GM12878 (cell line): ENCODE measurements around the gene SORBS1.

Experiments used
- CHD4 ChIP-seq: fragments of 200-600 bp; sonication (generic); IDR thresholded peaks from 2 replicates; pipeline ENCODE4 v1.6.1; 2016; ENCODE audit warnings: mild to moderate bottlenecking
- CTCF ChIP-seq, 3 experiments: IDR thresholded peaks in 2 of 3; conservative IDR thresholded peaks in 1 of 3; 2 replicates each; pipeline ENCODE4 v1.5.1; 2011; ENCODE audit warnings: low read depth in 3 of 3, low read length in 3 of 3, mild to moderate bottlenecking in 3 of 3, control low read depth in 2 of 3, moderate library complexity in 2 of 3, inconsistent platforms in 1 of 3, mixed read lengths in 1 of 3; ENCODE audit not compliant: control insufficient read depth in 2 of 3, insufficient read depth in 1 of 3; ENCODE audit errors: extremely low read depth in 1 of 3
- FOXM1 ChIP-seq: IDR thresholded peaks from 2 replicates; pipeline ENCODE4 v1.6.1; 2012; ENCODE audit warnings: low read depth, mild to moderate bottlenecking, inconsistent platforms, low read length, moderate library complexity
- HDGF ChIP-seq: fragments of 450-650 bp; IDR thresholded peaks from 2 replicates; pipeline ENCODE4 v1.6.1; 2016; ENCODE audit warnings: antibody characterized with exemption
- MAX ChIP-seq: IDR thresholded peaks from 2 replicates; pipeline ENCODE4 v1.6.1; 2012; ENCODE audit warnings: low read depth, low read length, improper control_type of control experiment
- POLR2A ChIP-seq: IDR thresholded peaks from 2 replicates; pipeline ENCODE4 v1.6.1; 2011; ENCODE audit warnings: low read depth, mild to moderate bottlenecking, low read length
- PRDM15 ChIP-seq: fragments of 450-650 bp; formaldehyde crosslinking; IDR thresholded peaks from 2 replicates; pipeline ENCODE4 v1.4.0; 2020; ENCODE audit warnings: mild to moderate bottlenecking, moderate library complexity
- SIN3A ChIP-seq: IDR thresholded peaks from 2 replicates; pipeline ENCODE4 v1.6.1; 2012; ENCODE audit warnings: low read depth, low read length, improper control_type of control experiment
- SP1 ChIP-seq: IDR thresholded peaks from one replicate; pipeline ENCODE4 v1.6.1; 2011; ENCODE audit warnings: low read depth, low read length
- SRF ChIP-seq, 2 experiments: IDR thresholded peaks; 2 replicates each; pipeline ENCODE4 v1.6.1; 2011; ENCODE audit warnings: low read depth in 2 of 2, low read length in 2 of 2, mild to moderate bottlenecking in 1 of 2, moderate library complexity in 1 of 2
- TAF1 ChIP-seq: IDR thresholded peaks from 2 replicates; pipeline ENCODE4 v1.6.1; 2011; ENCODE audit warnings: mild to moderate bottlenecking, low read depth, low read length, borderline replicate concordance
- TCF7 ChIP-seq: IDR thresholded peaks from 2 replicates; pipeline ENCODE4 v1.6.1; 2014; ENCODE audit warnings: antibody characterized with exemption, borderline replicate concordance
- ZBTB11 ChIP-seq: fragments of 450-650 bp; formaldehyde crosslinking; IDR thresholded peaks from 2 replicates; pipeline ENCODE4 v1.5.0; 2022; ENCODE audit warnings: mild to moderate bottlenecking, missing genetic modification characterization
- ZBTB33 ChIP-seq: fragments of 450-650 bp; IDR thresholded peaks from 2 replicates; pipeline ENCODE4 v1.6.1; 2017; ENCODE audit warnings: mild to moderate bottlenecking

- no peak for TF ChIP-seq SRF (IDR thresholded peaks at IDR 0.05; ENCODE audit: low read depth in 2 of 2, low read length in 2 of 2)
- no peak for TF ChIP-seq CTCF (IDR thresholded peaks at IDR 0.05 in 2 of 3, conservative IDR thresholded peaks at IDR 0.05 in 1 of 3; ENCODE audit: control insufficient read depth in 2 of 3, extremely low read depth in 1 of 3, insufficient read depth in 1 of 3, low read depth in 3 of 3, low read length in 3 of 3)
- no peak for TF ChIP-seq HDGF
- no peak for TF ChIP-seq CHD4
- TF ChIP-seq POLR2A = no peak
- no peak for TF ChIP-seq FOXM1
- TF ChIP-seq ZBTB33 = no peak
- no peak for TF ChIP-seq PRDM15 (CRISPR knock-in tag)
- no peak for TF ChIP-seq SP1
- TF ChIP-seq ZBTB11 (CRISPR knock-in tag) = no peak
- TF ChIP-seq TCF7 = no peak
- TF ChIP-seq TAF1 = no peak
- no peak for TF ChIP-seq SIN3A
- TF ChIP-seq MAX = no peak
These were observed 159.3 kb downstream of the SORBS1 start for GRCh38 chr10:95401704-95402469.
